Loucy (cell line): Measurements from ENCODE around the gene MACROD2.

Experiments
- H2AFZ ChIP-seq: fragments of 200-600 bp; sonication (generic); 2 replicates; pipeline ENCODE4 v1.6.0; 2016; ENCODE audit warnings: antibody characterized with exemption, mild to moderate bottlenecking, low read length, moderate library complexity
- H3F3A ChIP-seq: fragments of 200-600 bp; 2 replicates; pipeline ENCODE4 v1.6.0; 2016; ENCODE audit warnings: antibody characterized with exemption, low read depth, mild to moderate bottlenecking
- H3K27me3 ChIP-seq: fragments of 200-600 bp; sonication (generic); 2 replicates; pipeline ENCODE4 v1.6.1; 2014; ENCODE audit warnings: low read length, mild to moderate bottlenecking; ENCODE audit not compliant: insufficient read depth, poor library complexity, severe bottlenecking
- H3K36me3 ChIP-seq: fragments of 200-600 bp; sonication (generic); 2 replicates; pipeline ENCODE4 v1.6.1; 2016; ENCODE audit warnings: low read length; ENCODE audit not compliant: insufficient read depth
- H3K4me1 ChIP-seq: fragments of 200-600 bp; sonication (generic); 2 replicates; pipeline ENCODE4 v1.5.1; 2014; ENCODE audit warnings: low read length, mild to moderate bottlenecking; ENCODE audit not compliant: insufficient read depth, poor library complexity, severe bottlenecking
- H3K4me2 ChIP-seq: fragments of 200-600 bp; sonication (generic); 2 replicates; pipeline ENCODE4 v1.6.0; 2014; ENCODE audit warnings: antibody characterized with exemption, low read length, low read depth, mild to moderate bottlenecking; ENCODE audit not compliant: poor library complexity, severe bottlenecking
- H3K4me3 ChIP-seq: fragments of 200-600 bp; sonication (generic); 2 replicates; pipeline ENCODE4 v1.5.1; 2014; ENCODE audit warnings: low read length, mild to moderate bottlenecking, mixed read lengths; ENCODE audit not compliant: poor library complexity, severe bottlenecking
- H3K79me2 ChIP-seq: fragments of 200-600 bp; sonication (generic); 2 replicates; pipeline ENCODE4 v1.6.1; 2014; ENCODE audit warnings: low read length; ENCODE audit not compliant: insufficient read depth
- H3K9ac ChIP-seq: fragments of 200-600 bp; sonication (generic); 2 replicates; pipeline ENCODE4 v1.6.0; 2014; ENCODE audit warnings: mild to moderate bottlenecking, low read depth, low read length, moderate library complexity; ENCODE audit not compliant: poor library complexity, severe bottlenecking
- H3K9me2 ChIP-seq: fragments of 200-600 bp; sonication (generic); replicated peaks from 2 replicates; pipeline ENCODE4 v1.6.1; 2016; ENCODE audit warnings: low read depth, low read length, mixed read lengths
- H3K9me3 ChIP-seq: fragments of 200-600 bp; sonication (generic); 2 replicates; pipeline ENCODE4 v1.6.1; 2014; ENCODE audit warnings: mild to moderate bottlenecking, antibody characterized with exemption, low read length, low read depth; ENCODE audit not compliant: insufficient read depth
- H4K20me1 ChIP-seq: fragments of 200-600 bp; sonication (generic); 2 replicates; pipeline ENCODE4 v1.6.0; 2014; ENCODE audit warnings: antibody characterized with exemption, low read length, mild to moderate bottlenecking; ENCODE audit not compliant: insufficient read depth, poor library complexity, severe bottlenecking
- CTCF ChIP-seq: fragments of 200-600 bp; sonication (generic); conservative IDR thresholded peaks from 2 replicates; pipeline ENCODE4 v1.5.1; 2014; ENCODE audit warnings: mild to moderate bottlenecking, antibody characterized with exemption, low read length
- EZH2phosphoT487 ChIP-seq: fragments of 200-600 bp; IDR thresholded peaks from 2 replicates; pipeline ENCODE4 v1.6.1; 2018; ENCODE audit warnings: antibody characterized with exemption, mild to moderate bottlenecking, moderate library complexity, borderline replicate concordance

The MACROD2 gene

GRCh38 chr20:14741616-14742015, 746.3 kb downstream of the MACROD2 start:
- no peaks in the 10 kb centered on the region for H3K4me1 ChIP-seq
- no peaks in the 10 kb centered on the region for H3K9me2 ChIP-seq
- TF ChIP-seq EZH2phosphoT487: no peak
- TF ChIP-seq CTCF: no peak
- no peak overlapping the region for H3K4me3 ChIP-seq
- no peak overlapping the region for H3K4me2 ChIP-seq
- H3K79me2 ChIP-seq: no peaks in the 10 kb centered on the region
- H3K9ac ChIP-seq: no peak overlapping the region
- H2AFZ ChIP-seq: no peak overlapping the region
- no peaks in the 10 kb centered on the region for H3K27me3 ChIP-seq
- H3K36me3 ChIP-seq: no peaks in the 10 kb centered on the region
- no peaks in the 10 kb centered on the region for H3K9me3 ChIP-seq
- no peaks in the 10 kb centered on the region for H4K20me1 ChIP-seq
- H3F3A ChIP-seq: no peaks in the 10 kb centered on the region

- H3K9ac ChIP-seq: no peak overlapping the region
- H3K36me3 ChIP-seq: no peaks in the 10 kb centered on the region
- TF ChIP-seq EZH2phosphoT487 (no peak), CTCF (no peak)
- no peaks in the 10 kb centered on the region for H4K20me1 ChIP-seq
- H3K9me3 ChIP-seq: no peaks in the 10 kb centered on the region; the same call in 1 of the 2 replicates
- no peaks in the 10 kb centered on the region for H3F3A ChIP-seq
- H3K27me3 ChIP-seq: no peaks in the 10 kb centered on the region
- no peak overlapping the region for H2AFZ ChIP-seq
- H3K4me1 ChIP-seq: no peaks in the 10 kb centered on the region
- no peaks in the 10 kb centered on the region for H3K79me2 ChIP-seq
- no peaks in the 10 kb centered on the region for H3K9me2 ChIP-seq
- no peak overlapping the region for H3K4me2 ChIP-seq
- H3K4me3 ChIP-seq: no peak overlapping the region
These were observed 749.4 kb downstream of the MACROD2 start for GRCh38 chr20:14744723-14745122.

GRCh38 chr20:14745830-14746229, 750.5 kb downstream of the MACROD2 start:
- Histone ChIP-seq H3K4me3 (no peak overlapping the region), H3K4me1 (no peaks in the 10 kb centered on the region), H3K9me2 (no peaks in the 10 kb centered on the region), H4K20me1 (no peaks in the 10 kb centered on the region), H3K27me3 (no peaks in the 10 kb centered on the region), H3K79me2 (no peaks in the 10 kb centered on the region), H3K36me3 (no peaks in the 10 kb centered on the region), H2AFZ (no peak overlapping the region), H3K4me2 (no peak overlapping the region), H3K9me3 (no peaks in the 10 kb centered on the region; the same call in 1 of the 2 replicates), H3F3A (no peaks in the 10 kb centered on the region), H3K9ac (no peak overlapping the region)
- TF ChIP-seq CTCF: no peak
- no peak for TF ChIP-seq EZH2phosphoT487
